Stimulated activated naive CD4-positive, alpha-beta T cell (primary cell): ENCODE measurements around the gene ACTG1.

ENCODE experiments used
- DNase-seq, 6 experiments: peaks; one replicate each; lab custom pipeline; 2025; lab: John Stamatoyannopoulos, UW

The ACTG1 gene

GRCh38 chr17:81512562-81513371, at the start of gene ACTG1:
TSS of gene ACTG1 (minus strand) at chr17:81512799. CDS start at chr17:81512354, 445 bp downstream.
- DNase-seq: peak; percentile 85 to 93 (median 89)

DNA sequence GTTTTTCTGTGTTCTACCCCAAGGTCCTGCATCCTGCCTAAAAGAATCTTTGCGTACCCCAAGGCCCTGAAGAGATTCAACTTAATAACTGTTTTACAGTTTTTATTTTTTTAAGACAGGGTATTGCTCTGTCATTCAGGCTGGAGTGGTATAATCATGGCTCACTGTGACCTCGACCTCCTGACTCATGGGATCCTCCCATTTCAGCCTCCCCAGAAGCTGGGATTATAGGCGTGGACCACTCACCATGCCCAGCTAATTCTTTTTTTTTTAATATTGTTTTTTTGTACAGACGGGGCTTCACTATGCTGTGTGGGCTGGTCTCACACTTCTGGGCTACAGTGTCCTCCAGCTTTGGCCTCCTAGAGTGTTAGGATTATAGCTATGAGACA, 48.9 kb upstream of the ACTG1 start:
- DNase-seq: no peak

GRCh38 chr17:81558941-81559806, 46.6 kb upstream of the ACTG1 start:
- DNase-seq: no peak

- no peak for DNase-seq
These were observed 45.5 kb upstream of the ACTG1 start for GRCh38 chr17:81558115-81558468.

DNA sequence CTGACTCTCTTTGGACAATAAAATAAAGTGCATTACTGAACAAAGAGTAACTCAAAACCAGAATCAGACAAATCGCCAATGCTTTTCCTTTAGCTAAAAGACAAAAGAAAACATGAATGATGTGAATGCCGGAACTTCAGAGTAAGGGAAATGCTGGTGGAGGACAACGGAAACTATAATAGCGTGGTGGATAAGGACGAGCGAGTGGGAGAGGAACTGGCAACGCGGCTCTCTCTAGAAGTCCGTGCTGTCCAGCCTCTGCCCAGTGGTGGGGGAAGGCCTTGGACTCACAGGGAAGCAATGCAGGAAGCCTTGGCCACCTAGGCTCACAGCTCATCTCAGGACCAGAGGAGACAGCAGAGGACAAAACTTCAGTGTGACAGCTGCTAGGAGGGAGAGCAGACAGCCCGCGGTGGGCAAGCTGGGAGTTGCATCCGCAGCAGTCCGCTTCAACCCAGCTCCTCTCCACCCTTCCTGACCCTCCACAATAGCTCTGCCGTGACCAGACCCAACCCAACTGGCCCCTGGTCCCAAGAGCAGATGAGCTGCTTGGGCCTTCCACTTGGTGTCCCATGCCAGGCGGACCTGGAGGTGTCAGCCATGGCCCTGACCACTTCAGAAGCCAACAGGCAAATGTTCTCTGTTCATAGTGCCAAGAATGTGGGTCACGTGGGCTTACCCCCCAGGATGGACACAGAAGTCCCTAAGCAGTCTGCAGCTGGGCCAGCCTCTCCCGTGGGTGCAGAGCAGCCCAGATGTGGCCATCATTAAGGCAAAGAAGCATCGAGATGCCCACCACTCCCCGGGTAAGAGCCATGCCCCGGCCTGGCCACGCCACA, 44.9 kb upstream of the ACTG1 start:
- no peak for DNase-seq

DNA sequence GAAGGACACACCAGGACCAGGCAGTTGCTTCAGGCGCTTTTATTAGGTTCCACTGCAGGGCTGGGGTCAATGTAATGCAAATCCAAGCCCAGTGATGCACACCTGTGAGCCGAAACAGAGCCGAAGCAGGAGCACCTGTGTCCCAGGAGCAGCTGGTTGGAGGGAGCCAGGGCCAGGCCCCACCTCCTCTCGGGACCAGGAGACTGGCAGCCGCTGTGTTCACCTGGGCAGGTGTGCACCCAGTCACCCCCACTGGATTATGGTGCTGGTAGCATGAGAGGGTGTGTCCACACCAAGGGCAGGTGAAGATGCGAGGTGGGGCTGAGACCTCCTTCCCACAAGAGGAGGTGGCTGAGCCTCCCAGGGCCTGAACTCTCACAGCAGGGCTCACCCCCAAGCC, 44.3 kb upstream of the ACTG1 start:
- no peak for DNase-seq

DNA sequence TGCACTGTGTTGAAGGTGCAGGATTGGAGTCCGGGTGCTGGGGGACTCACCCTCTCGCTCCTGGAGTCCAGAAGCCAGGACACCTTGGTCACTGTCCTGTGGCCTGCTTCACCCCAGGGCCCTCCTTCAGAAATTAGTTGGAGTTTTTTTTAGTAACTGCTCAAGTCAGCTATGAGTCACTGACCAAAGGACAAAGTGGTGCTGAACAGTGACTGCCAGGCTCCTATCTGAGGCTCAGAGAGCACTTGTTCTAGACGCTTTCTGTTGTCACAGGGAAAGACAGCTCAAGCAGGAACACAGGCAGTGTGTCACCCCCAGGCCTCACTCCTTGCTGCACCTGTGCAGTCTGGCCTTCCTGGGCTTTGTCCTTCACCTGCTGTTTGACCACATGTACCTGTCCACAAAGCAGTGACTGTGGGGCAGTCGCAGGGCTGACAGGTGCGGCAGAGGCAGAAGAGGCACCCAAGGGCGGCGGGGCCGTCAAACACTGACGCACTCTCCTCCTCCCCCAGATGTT, 43.6 kb upstream of the ACTG1 start:
- DNase-seq: no peak

DNA sequence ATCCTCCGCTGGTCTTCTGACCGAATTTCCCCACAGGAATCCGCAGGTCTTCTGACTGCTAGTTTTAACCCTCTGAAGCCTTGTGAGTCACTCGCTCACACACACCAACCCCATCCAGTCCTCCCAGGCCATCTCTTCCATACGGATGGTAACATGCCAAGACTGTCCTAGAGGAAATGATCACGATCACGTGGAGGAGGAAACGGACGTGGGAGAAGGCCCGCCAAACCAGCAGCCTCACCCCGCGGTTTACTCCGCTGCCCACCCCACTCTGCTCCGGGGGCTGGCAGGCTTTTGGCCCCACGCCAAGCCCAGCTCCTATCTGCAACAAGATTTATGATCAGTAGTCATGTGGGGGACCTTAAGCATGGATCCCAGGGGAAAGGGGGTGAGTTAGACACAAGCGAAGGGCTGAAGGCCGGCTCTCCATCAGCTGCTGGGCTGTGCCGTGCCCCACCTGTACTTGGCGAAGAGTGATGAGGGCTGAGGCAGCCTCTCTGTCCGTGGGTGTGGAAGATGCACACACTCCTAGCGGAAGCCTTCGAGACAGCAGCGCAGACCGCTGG, 41.1 kb upstream of the ACTG1 start:
- DNase-seq: peak in 1 of 6 experiments; percentile 20

DNA sequence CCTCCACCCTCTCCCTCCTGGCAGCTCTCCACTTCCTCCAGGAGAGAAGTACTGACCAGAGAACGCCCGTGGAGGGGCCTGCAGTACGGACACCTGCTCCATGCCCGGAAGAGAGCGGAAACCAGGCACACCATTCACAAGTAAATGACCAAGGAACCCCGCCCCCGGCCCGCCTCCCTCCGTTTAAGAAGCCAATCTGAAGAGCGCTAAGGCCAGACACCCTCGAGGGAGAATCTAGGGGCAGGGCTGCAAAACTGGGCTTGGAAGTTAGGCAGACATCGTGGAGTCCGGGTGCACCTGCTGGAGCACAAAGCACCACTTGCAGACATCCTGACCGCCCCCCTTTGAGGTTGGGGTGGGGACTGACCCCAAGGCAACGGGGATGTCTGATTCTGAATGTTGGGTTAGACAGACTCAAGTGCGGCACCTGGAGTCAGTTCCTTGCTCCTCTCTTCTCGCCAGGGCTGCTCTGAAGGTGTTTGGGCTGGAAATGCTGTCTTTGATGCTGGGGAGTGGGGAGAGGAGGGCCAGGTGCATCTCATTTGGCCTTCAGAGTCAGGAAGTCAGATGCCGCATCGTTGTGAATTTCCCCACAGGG, 40.5 kb upstream of the ACTG1 start:
- DNase-seq: peak; percentile 73 to 86 (median 82)

DNA sequence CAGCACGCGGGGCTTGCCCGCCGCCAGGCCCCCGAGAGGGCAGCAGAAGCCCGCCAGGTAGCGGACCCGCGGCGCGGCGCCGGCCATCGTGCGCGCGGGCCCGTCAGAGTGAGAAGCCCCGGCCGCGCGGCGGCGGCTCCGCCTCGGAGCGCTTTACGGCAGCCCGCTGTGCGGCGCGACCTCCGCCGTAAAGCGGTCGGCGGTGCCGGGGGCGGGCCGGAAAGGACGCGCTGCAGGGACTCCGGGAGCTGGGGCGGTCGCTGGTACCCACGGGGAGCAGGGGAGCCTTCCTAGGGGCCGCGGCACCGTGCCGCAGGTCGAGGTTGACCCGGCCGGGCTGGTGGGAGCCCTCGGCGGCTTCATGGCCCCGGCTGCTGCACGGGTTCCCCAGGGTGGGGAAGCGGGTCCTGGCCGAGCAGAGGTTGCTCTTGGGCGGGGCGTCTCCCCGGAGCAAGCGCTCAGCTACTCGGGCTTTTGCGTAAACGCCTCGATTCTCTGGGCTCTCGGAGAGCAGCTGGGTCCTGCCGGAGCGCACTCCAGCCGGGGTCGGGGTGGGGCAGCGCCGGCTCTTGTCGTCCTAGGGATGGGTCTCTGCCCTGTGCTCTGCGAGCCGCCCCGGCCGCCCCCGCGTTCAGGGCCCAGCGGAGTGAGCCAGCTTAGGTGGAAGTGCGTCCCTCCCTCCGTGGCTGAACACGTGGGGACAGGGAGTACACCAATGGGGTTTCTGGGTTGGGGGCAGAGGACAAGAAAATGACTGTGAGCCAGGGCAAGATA, 39.8 kb upstream of the ACTG1 start, which contains the start of gene FAAP100:
TSS of gene FAAP100 (minus strand) at position 110 of the 774 bp plus-strand sequence. CDS start at position 87, 23 bp downstream.
- peak; percentile 68 to 93 (median 83) for DNase-seq

GRCh38 chr17:81551458-81552243, 39.1 kb upstream of the ACTG1 start:
- no peak for DNase-seq

GRCh38 chr17:81550830-81551457, 38.3 kb upstream of the ACTG1 start:
- DNase-seq: no peak

DNA sequence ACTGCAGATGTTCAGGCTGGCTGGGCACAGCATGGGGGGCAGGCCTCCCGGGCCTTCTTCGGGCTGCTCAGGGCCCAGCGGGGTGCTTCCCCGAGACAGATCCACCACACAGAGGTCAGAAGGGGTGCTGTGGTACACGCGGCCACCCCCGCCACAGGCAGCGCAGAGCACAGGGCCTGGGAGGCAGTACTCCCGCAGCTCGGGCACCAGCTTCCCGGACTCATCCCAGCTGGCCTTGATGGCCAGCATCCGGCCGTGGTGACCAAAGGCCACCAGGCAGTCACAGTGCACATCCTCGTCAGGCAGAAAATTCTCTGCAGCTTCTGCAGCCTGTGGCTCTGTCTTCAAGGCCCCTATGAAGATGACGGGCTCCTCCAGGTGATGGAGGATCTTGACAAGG, 37.7 kb upstream of the ACTG1 start:
- no peak for DNase-seq

GRCh38 chr17:81549826-81550225, 37.2 kb upstream of the ACTG1 start:
- DNase-seq: no peak

- no peak for DNase-seq
These were observed 36.5 kb upstream of the ACTG1 start for GRCh38 chr17:81549031-81549557.

- no peak for DNase-seq
These were observed 35.0 kb upstream of the ACTG1 start for GRCh38 chr17:81547614-81547982.

DNA sequence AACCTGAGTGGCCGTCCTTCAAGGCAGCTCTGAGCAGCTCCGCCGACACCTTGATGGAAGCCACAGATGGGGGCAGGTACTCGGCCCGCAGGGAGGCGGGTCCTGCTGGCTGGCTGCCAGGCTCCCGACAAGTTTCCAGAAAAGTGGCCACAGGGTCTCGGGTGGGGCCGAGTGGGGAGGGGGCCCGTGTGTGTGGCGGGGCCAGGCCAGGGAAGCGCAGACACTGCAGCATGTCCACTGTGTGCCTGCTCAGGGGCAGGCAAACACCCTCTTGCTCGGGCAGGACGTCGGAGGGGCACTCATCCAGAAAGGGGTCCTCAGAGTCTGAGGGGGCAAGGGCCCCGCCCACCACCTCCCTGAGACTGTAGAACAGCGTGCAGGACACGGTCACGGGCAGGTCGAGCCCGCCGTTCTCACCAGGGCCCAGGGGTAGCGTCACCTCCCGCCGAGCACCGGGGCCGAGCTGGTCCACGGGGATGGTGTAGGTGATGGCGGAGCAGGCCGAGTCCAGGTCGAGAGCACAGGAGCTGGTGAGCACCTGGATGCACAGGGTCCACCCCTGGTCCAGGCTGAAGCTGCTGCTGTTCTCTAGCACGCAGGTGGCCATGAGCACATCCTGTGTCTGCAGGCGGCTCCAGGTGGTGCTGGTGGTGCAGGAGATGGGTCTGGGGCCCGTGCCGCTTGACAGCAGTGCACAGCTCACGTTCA, 34.5 kb upstream of the ACTG1 start:
- DNase-seq: no peak
